PC-9 (cell line): ENCODE measurements around the gene SHANK2. TPM values are rescaled to one million over a fixed set of nuclear protein-coding genes. Genes with fewer than 3 reads are reported as not detected.

ENCODE experiments used
- BruUV-seq: library from RNA; stranded (reverse); fragments of 400-500 nt; replicated peaks from 2 replicates; lab custom pipeline; 2021; lab: Mats Ljungman, UMichigan
- CTCF ChIA-PET: fragments of 300-600 bp; sonication (Branson Sonifier 250); formaldehyde crosslinking; loops from one replicate; lab custom pipeline; 2022; ENCODE audit warnings: antibody characterized with exemption; lab: Charles Lee
- POLR2A ChIA-PET: fragments of 300-600 bp; sonication (Branson Sonifier 250); formaldehyde crosslinking; loops from one replicate; lab custom pipeline; 2022; ENCODE audit warnings: antibody characterized with exemption; ENCODE audit not compliant: unreplicated experiment; lab: Charles Lee
- DNase-seq, 2 experiments: peaks; one replicate each; pipeline versions ENCODE4 v3.0.0 to v3.0.0-alpha.2; 2015 to 2022; ENCODE audit warnings: mixed read lengths in 1 of 2
- H2AFZ ChIP-seq: fragments of 200-600 bp; sonication (generic); 2 replicates; pipeline ENCODE4 v1.8.1; 2017; ENCODE audit warnings: antibody characterized with exemption
- H3F3A ChIP-seq: fragments of 200-600 bp; sonication (generic); 2 replicates; pipeline ENCODE4 v1.8.1; 2017; ENCODE audit warnings: antibody characterized with exemption, mild to moderate bottlenecking, low read depth; ENCODE audit not compliant: insufficient read depth
- H3K27ac ChIP-seq: fragments of 200-600 bp; sonication (generic); 2 replicates; pipeline ENCODE4 v1.6.1; 2016; ENCODE audit warnings: mixed run types
- H3K27me3 ChIP-seq: fragments of 200-600 bp; sonication (generic); 2 replicates; pipeline ENCODE4 v1.6.1; 2016; ENCODE audit warnings: low read depth, mixed run types; ENCODE audit not compliant: insufficient read depth
- H3K36me3 ChIP-seq: fragments of 200-600 bp; sonication (generic); 2 replicates; pipeline ENCODE4 v1.6.1; 2016; ENCODE audit warnings: low read depth, mixed run types
- H3K4me1 ChIP-seq: fragments of 200-600 bp; sonication (generic); replicated peaks from 2 replicates; pipeline ENCODE4 v1.6.1; 2016; ENCODE audit warnings: mixed run types; ENCODE audit not compliant: insufficient read depth
- H3K4me2 ChIP-seq: fragments of 200-600 bp; sonication (generic); 2 replicates; pipeline ENCODE4 v1.6.1; 2017; ENCODE audit warnings: mixed run types
- H3K4me3 ChIP-seq: fragments of 200-600 bp; sonication (generic); 2 replicates; pipeline ENCODE4 v1.6.1; 2016; ENCODE audit warnings: mixed run types
- H3K79me2 ChIP-seq: fragments of 200-600 bp; sonication (generic); 2 replicates; pipeline ENCODE4 v1.6.1; 2017; ENCODE audit warnings: low read depth, mixed run types
- H3K9me2 ChIP-seq: fragments of 200-600 bp; sonication (generic); 2 replicates; pipeline ENCODE4 v1.8.1; 2017; ENCODE audit warnings: mild to moderate bottlenecking; ENCODE audit not compliant: insufficient read depth
- H3K9me3 ChIP-seq: fragments of 200-600 bp; sonication (generic); 2 replicates; pipeline ENCODE4 v1.8.1; 2016; ENCODE audit warnings: low read depth; ENCODE audit not compliant: insufficient read depth
- H4K20me1 ChIP-seq: fragments of 200-600 bp; sonication (generic); 2 replicates; pipeline ENCODE4 v1.8.1; 2017; ENCODE audit not compliant: insufficient read depth
- EZH2 ChIP-seq: fragments of 200-600 bp; sonication (generic); IDR thresholded peaks from 2 replicates; pipeline ENCODE4 v1.8.0; 2017; ENCODE audit warnings: antibody characterized with exemption, low read depth
- intact Hi-C: fragments of 100-400 bp; cut with micrococcal nuclease; formaldehyde crosslinking; loops from one replicate; pipeline ENCODE4 v1.10.0; 2022; ENCODE audit not compliant: unreplicated experiment
- total RNA-seq: library from RNA; stranded (reverse); gene quantifications from 2 replicates; pipeline ENCODE4 v1.2.3, GENCODE V29; 2021
- TF ChIP-seq, protein P1 (sequence below): fragments of 200-600 bp; sonication (generic); conservative IDR thresholded peaks from 2 replicates; pipeline ENCODE4 v1.6.1; 2017; ENCODE audit warnings: mixed run types, antibody characterized with exemption, mild to moderate bottlenecking, moderate library complexity

Gene SHANK2
- total RNA-seq, 1 experiment from 2014 or later = 50.5 TPM

DNA sequence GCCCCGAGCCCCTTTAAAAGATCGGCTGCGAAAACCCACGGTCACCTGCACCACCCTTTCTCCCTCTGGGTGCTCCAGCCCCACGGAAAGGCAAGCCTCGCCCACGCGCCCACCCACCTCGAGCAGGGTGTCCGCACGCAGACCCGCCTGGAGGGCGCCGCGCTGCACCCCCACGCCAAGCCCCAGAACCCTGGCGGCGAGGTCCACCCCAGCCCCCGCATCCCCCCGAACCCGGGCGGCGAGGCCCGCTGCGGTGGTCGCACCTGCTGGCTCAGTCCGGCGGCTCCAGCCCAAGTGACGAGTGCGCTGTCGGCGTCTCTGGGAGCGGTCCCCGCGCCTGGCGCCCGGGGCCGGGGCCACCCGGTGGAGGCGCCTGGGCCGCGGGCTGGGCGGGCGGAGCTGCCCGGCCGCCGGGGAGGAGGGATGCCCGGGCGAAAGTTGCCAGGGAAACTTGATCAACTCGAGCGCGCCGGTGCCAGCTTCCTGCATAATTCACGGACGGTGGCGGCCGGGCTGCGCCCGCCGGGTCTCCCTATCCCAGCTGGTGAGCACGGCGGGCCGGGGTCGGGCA, 1.1 kb downstream of the SHANK2 start:
- Histone ChIP-seq H3K4me3 (peak overlapping the region; percentile 97), H3K27ac (no peak overlapping the region), H2AFZ (no peak overlapping the region; the same call in 1 of the 2 replicates), H3K4me2 (peak overlapping the region; percentile 83), H3K4me1 (peaks cover 40% of the 10 kb centered on the region), H3F3A (peaks cover 26% of the 10 kb centered on the region), H4K20me1 (peaks cover 19% of the 10 kb centered on the region), H3K9me3 (no peaks in the 10 kb centered on the region), H3K36me3 (no peaks in the 10 kb centered on the region), H3K79me2 (peaks cover 45% of the 10 kb centered on the region), H3K27me3 (no peaks in the 10 kb centered on the region), H3K9me2 (no peaks in the 10 kb centered on the region)
- DNase-seq = peak in 1 of 2 experiments; percentile 49
- BruUV-seq = no TSS peak
- intact Hi-C loops = loop anchor here (10.0 kb wide), 1 partner anchor 174 kb away; no protein-coding TSS in a partner anchor
- ChIA-PET POLR2A (interaction anchor here (0.6 kb wide), 2 partner anchors 10 to 78 kb away, joined by 3 to 30 read pairs; no protein-coding TSS in a partner anchor), CTCF (interaction anchor here (0.7 to 2.5 kb wide), 3 partner anchors 10 to 130 kb away, joined by 5 to 12 read pairs (median 7); no protein-coding TSS in a partner anchor)
- TF ChIP-seq EZH2 = no peak
- TF ChIP-seq, protein P1, sequence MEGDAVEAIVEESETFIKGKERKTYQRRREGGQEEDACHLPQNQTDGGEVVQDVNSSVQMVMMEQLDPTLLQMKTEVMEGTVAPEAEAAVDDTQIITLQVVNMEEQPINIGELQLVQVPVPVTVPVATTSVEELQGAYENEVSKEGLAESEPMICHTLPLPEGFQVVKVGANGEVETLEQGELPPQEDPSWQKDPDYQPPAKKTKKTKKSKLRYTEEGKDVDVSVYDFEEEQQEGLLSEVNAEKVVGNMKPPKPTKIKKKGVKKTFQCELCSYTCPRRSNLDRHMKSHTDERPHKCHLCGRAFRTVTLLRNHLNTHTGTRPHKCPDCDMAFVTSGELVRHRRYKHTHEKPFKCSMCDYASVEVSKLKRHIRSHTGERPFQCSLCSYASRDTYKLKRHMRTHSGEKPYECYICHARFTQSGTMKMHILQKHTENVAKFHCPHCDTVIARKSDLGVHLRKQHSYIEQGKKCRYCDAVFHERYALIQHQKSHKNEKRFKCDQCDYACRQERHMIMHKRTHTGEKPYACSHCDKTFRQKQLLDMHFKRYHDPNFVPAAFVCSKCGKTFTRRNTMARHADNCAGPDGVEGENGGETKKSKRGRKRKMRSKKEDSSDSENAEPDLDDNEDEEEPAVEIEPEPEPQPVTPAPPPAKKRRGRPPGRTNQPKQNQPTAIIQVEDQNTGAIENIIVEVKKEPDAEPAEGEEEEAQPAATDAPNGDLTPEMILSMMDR = no peak

DNA sequence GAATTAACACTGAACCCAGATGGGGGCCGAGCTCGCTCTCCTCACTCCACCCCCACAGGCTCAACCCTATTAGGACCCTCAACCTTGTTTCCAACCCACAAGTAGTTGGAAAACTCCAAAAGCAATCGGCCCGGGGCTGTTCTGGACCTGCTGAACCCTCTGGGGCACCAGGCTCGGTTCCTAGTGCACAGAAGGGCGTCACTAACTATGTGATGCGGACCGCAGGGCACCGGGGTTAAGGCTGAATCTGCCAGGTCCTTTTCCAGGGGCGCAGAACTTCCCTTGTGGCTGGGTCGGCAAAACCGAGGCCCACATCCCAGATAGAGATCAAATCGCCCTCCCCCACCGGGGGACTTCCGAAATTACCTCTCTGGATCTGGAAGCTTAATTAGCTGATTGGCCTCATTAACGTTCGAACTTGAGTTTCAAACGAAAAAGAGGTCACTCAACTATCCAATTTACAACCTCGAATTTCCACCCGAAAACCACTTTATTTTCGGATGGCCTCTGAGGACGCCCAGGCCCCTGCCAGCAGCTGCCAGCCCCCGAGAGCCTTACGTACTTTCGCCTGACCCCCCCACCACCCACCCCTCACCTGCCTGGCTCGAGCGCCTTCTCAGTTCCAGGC, 1.7 kb downstream of the SHANK2 start:
- Histone ChIP-seq H3K36me3 (no peaks in the 10 kb centered on the region), H3K9me2 (no peaks in the 10 kb centered on the region), H3K4me1 (peaks cover 35% of the 10 kb centered on the region), H3K27me3 (no peaks in the 10 kb centered on the region), H2AFZ (no peak overlapping the region), H3F3A (peaks cover 26% of the 10 kb centered on the region), H4K20me1 (peaks cover 19% of the 10 kb centered on the region), H3K9me3 (no peaks in the 10 kb centered on the region), H3K4me3 (peak overlapping the region; percentile 97), H3K4me2 (peak overlapping the region; percentile 83), H3K79me2 (peaks cover 47% of the 10 kb centered on the region), H3K27ac (no peak overlapping the region)
- ChIA-PET CTCF (interaction anchor here (0.6 kb wide), 2 partner anchors 78 to 346 kb away, joined by 3 read pairs; no protein-coding TSS in a partner anchor), POLR2A (interaction anchor here (0.9 kb wide), 1 partner anchor 49 kb away, joined by 4 read pairs; no protein-coding TSS in a partner anchor)
- TF ChIP-seq EZH2 = no peak
- TF ChIP-seq, protein P1 = no peak
- DNase-seq = no peak
- intact Hi-C loops = loop anchor here (10.0 kb wide), 1 partner anchor 174 kb away; no protein-coding TSS in a partner anchor
- no TSS peak for BruUV-seq

DNA sequence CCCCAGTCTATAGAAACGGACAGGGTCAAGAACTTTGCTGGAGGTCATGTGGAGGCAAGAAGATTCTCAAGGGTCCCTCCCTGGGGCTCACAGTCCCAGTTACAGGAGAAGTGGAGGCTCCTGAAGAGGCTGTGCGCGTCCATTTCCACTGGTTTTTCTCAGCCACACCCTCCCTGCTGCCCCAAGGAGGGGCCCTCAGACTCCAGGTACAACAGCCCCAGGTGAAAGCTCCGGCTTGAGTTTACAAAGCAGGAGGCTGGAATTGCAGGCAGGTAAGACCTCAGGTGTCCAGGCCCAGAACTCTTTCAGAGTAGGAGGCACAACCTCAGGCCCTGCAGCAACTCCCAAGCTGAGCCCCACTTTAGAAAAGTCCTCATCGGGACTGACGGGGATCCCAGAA, 3.1 kb downstream of the SHANK2 start:
- CTCF ChIA-PET = no interaction called here
- TSS peak; percentile 9 for BruUV-seq
- H3K4me2 ChIP-seq = 0 out of 2 replicates have a peak overlapping the region, but pooled peaks have one; percentile 20

More for the DNA sequence above, 3.1 kb downstream of the SHANK2 start:
- peaks cover 23% of the 10 kb centered on the region for H3F3A ChIP-seq
- H3K4me1 ChIP-seq = peaks cover 33% of the 10 kb centered on the region
- no peak overlapping the region for H3K27ac ChIP-seq
- no peaks in the 10 kb centered on the region for H3K9me3 ChIP-seq
- TF ChIP-seq EZH2 = no peak
- TF ChIP-seq, protein P1 = no peak
- no peaks in the 10 kb centered on the region for H3K27me3 ChIP-seq
- H3K36me3 ChIP-seq = no peaks in the 10 kb centered on the region
- no peaks in the 10 kb centered on the region for H3K9me2 ChIP-seq
- no peak overlapping the region for H3K4me3 ChIP-seq
- no peak overlapping the region for H2AFZ ChIP-seq
- intact Hi-C loops = no loop called here
- POLR2A ChIA-PET = no interaction called here
- peaks cover 55% of the 10 kb centered on the region for H3K79me2 ChIP-seq
- DNase-seq = no peak
- peaks cover 19% of the 10 kb centered on the region for H4K20me1 ChIP-seq
